Colonic mucosa (tissue), 4 donors: ENCODE results near the gene C10orf143. TPM values are rescaled to one million over a fixed set of nuclear protein-coding genes. Genes with fewer than 3 reads are reported as not detected.

Experiments used
- DNase-seq: peaks from one replicate; pipeline ENCODE4 v3.0.0-alpha.2; 2020
- H3K27ac ChIP-seq: fragments of 200-600 bp; one replicate; pipeline ENCODE4 v1.8.0; 2021
- H3K27me3 ChIP-seq: fragments of 200-600 bp; one replicate; pipeline ENCODE4 v1.8.0; 2021
- H3K36me3 ChIP-seq: fragments of 200-600 bp; one replicate; pipeline ENCODE4 v1.8.0; 2021
- H3K4me1 ChIP-seq: fragments of 200-600 bp; one replicate; pipeline ENCODE4 v1.8.0; 2021; ENCODE audit warnings: mild to moderate bottlenecking
- H3K4me3 ChIP-seq: fragments of 200-600 bp; one replicate; pipeline ENCODE4 v1.8.0; 2021
- H3K9ac ChIP-seq, 2 donors: one replicate each; pipeline ENCODE4 v1.7.0; 2013; ENCODE audit warnings: control low read depth in 2 of 2, low read depth in 2 of 2, low read length in 2 of 2
- H3K9me3 ChIP-seq: fragments of 200-600 bp; one replicate; pipeline ENCODE4 v1.8.0; 2021
- CTCF ChIP-seq: fragments of 200-600 bp; IDR thresholded peaks from one replicate; pipeline ENCODE4 v1.8.0; 2022; ENCODE audit warnings: antibody characterized with exemption, mild to moderate bottlenecking
- intact Hi-C: fragments of 100-400 bp; cut with DNase I; formaldehyde crosslinking; loops from one replicate; pipeline ENCODE4 v1.14.1; 2022
- total RNA-seq, 2 donors: library from RNA; stranded (reverse); fragmentation: NEBNext Ultra II Directional in 1 of 2; extraction: Animal tissue kit (Norgen Biotek cat#: 25700) in 1 of 2; gene quantifications; one replicate each; pipeline ENCODE4 v1.2.1, GENCODE V29; 2021
- donor health status: healthy.
- donor health status: DM: no; HTN: no; CAD: no.
- donor health status: DM: no; HTN: no; CAD: no.

C10orf143 gene
- total RNA-seq, 2 donors from 2014 or later: 1.9 to 3.1 TPM

GRCh38 chr10:130073912-130074311 lies 36.7 kb downstream of the C10orf143 start:
- Histone ChIP-seq H3K4me3 (no peak overlapping the region), H3K27ac (no peak overlapping the region), H3K36me3 (no peaks in the 10 kb centered on the region), H3K9me3 (no peaks in the 10 kb centered on the region), H3K9ac (no peak overlapping the region), H3K27me3 (no peaks in the 10 kb centered on the region), H3K4me1 (no peaks in the 10 kb centered on the region)
- DNase-seq: no peak
- intact Hi-C loops: no loop called here
- TF ChIP-seq CTCF: no peak

DNA sequence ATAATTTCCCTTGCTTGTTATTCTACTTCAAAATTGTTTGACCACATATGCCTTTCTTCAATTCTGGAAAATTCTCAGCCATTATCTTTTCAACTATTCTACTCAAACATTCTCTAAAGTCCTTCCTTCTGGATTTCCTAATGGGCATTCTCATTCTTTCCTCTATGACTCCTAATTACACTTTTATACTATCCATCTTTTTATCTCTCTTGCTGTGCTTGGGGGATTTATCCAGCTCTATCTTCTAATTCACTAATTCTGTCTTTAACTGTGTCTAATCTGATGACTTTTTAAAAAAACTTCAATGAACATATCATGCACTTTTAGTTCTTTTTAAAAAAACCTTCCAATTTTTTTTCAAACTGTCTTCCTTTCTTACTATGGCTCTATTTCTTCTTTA lies 38.4 kb downstream of the C10orf143 start:
- Histone ChIP-seq H3K27ac (no peak overlapping the region), H3K9ac (no peak overlapping the region), H3K36me3 (no peaks in the 10 kb centered on the region), H3K4me1 (no peaks in the 10 kb centered on the region), H3K9me3 (no peaks in the 10 kb centered on the region), H3K4me3 (no peak overlapping the region), H3K27me3 (no peaks in the 10 kb centered on the region)
- TF ChIP-seq CTCF: no peak
- DNase-seq: no peak
- intact Hi-C loops: no loop called here

DNA sequence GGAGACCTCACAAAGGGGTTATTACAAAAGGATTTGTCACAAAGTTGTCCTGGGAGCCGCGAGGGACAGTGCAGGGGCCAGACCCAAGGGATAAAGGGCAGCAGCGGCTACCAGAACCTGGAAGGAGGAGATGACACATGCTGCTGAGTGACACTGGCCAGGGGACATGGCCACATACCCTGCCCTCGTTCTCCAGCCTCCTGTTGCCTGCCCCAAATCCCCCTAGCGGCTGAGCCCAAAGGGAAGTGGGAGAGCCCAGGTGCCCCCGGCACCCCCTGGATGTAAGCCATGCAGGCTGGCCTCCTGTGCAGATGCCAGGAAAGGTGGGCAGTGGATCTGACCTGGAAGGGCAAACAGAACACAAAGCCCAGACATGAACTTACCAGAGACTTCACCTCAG lies 42.7 kb downstream of the C10orf143 start:
- H3K9me3 ChIP-seq: no peaks in the 10 kb centered on the region
- H3K4me1 ChIP-seq: no peaks in the 10 kb centered on the region
- H3K27me3 ChIP-seq: no peaks in the 10 kb centered on the region
- TF ChIP-seq CTCF: no peak
- no peak overlapping the region for H3K9ac ChIP-seq
- intact Hi-C loops: no loop called here
- no peaks in the 10 kb centered on the region for H3K36me3 ChIP-seq
- no peak for DNase-seq
- no peak overlapping the region for H3K4me3 ChIP-seq
- no peak overlapping the region for H3K27ac ChIP-seq

DNA sequence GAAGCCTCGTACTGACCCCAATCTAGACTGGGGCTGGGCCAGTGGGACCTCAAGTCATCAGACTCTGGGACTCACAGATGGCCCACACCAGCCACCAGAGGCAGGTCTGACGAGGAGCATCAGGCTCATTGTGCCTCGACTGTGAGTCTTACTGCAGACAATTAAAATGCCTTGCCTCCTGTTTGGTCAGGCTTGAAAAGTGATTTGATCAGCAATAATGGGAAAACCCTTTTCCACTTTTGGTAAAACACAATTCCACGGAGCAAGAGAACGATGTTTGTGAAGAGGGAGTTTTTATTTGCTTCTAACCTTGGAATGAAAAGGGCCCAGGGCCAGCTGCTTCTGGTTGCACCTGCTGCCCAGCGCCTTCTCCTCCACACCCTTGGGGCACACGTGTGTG lies 43.9 kb downstream of the C10orf143 start:
- no peak overlapping the region for H3K27ac ChIP-seq
- H3K4me3 ChIP-seq: no peak overlapping the region
- intact Hi-C loops: no loop called here
- no peak for DNase-seq
- no peaks in the 10 kb centered on the region for H3K36me3 ChIP-seq
- no peaks in the 10 kb centered on the region for H3K4me1 ChIP-seq
- H3K9me3 ChIP-seq: no peaks in the 10 kb centered on the region
- no peak for TF ChIP-seq CTCF
- H3K9ac ChIP-seq: no peak overlapping the region
- H3K27me3 ChIP-seq: no peaks in the 10 kb centered on the region

DNA sequence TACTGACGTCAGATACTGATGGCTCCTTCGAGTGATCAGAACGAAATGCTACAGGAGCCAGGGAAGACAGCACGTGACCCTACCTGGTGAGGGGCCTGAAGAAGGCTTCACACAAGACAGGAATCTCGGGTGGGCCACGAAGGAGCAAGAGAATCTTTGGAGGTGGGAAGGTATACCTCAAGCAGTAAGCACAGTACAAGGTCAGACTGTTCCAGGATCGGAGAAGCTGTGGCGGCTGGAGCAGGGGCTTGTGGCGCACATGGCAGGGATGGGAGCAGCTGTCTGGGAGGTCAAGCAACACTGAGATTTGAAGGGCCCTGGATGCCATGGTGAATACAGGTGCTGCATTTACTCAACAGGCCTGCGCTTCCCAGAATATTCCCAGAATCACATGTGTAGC lies 45.4 kb downstream of the C10orf143 start:
- TF ChIP-seq CTCF: no peak
- Histone ChIP-seq H3K9me3 (no peaks in the 10 kb centered on the region), H3K27ac (no peak overlapping the region), H3K36me3 (no peaks in the 10 kb centered on the region), H3K9ac (no peak overlapping the region), H3K4me3 (no peak overlapping the region), H3K27me3 (no peaks in the 10 kb centered on the region), H3K4me1 (no peaks in the 10 kb centered on the region)
- intact Hi-C loops: no loop called here
- DNase-seq: no peak

DNA sequence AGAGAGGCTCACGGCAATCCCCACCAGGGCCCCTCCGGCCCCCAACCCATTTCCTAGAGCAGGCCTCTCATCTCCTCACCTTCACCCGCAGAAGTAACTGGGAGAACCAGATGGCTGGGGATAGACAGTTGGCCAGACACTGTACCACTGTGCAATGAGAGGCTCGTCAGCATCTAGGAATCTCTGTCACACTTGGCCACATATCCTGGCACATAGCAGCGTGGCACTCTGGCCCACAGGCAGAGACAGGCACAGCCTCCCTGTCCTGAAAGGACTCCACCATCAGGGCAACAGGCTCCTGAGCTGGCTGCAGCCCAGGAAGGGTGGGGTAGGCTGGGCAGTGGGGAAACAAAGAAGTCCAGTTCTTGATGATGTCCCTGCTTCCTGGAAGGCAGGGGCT lies 45.8 kb downstream of the C10orf143 start:
- no peak for DNase-seq
- Histone ChIP-seq H3K4me1 (no peaks in the 10 kb centered on the region), H3K9ac (no peak overlapping the region), H3K27ac (no peak overlapping the region), H3K4me3 (no peak overlapping the region), H3K9me3 (no peaks in the 10 kb centered on the region), H3K27me3 (no peaks in the 10 kb centered on the region), H3K36me3 (no peaks in the 10 kb centered on the region)
- intact Hi-C loops: no loop called here
- TF ChIP-seq CTCF: no peak
